Measurements from ENCODE around the gene TSPY4.
"Not testable (repeated sequence)": the region's sequence is repeated elsewhere in the genome, so short reads cannot be mapped to it uniquely, and the experiment has no call there.

TSPY4 gene

GRCh38 chrY:9337164-9337563 is at the start of gene TSPY4:
TSS of gene TSPY4 (plus strand) at chrY:9337464. CDS start at chrY:9337510, 46 bp downstream.
- not testable (repeated sequence) for DNase-seq

GRCh38 chrY:9320996-9321395 is 16.3 kb upstream of the TSPY4 start:
- DNase-seq, result no peak

- not testable (repeated sequence) for DNase-seq
Measured at GRCh38 chrY:9357497-9357896, 20.2 kb downstream of the TSPY4 start, which contains the start of gene TSPY8. TSS of gene TSPY8 (plus strand) at chrY:9357797. CDS start at chrY:9357843, 46 bp downstream.

Measured in activated CD4-positive, alpha-beta T cell treated with anti-CD3 and anti-CD28 coated beads for 1 hour (primary cell).